Activated CD4-positive, alpha-beta T cell treated with anti-CD3 and anti-CD28 coated beads, Interleukin-2, Interleukin-4, amounts not matched to agents 100 ng/mL and 50 ng/mL, durations not matched to agents 16 hours and 8 hours (primary cell): ENCODE data around the gene CLSTN3.

ENCODE experiments used
- DNase-seq: peaks from one replicate; pipeline ENCODE4 v3.0.0-alpha.2; 2020; ENCODE audit warnings: low spot score

The CLSTN3 gene

GRCh38 chr12:7125632-7126227 is 4.4 kb upstream of the CLSTN3 start:
- no peak for DNase-seq

GRCh38 chr12:7127916-7128626 is 2.1 kb upstream of the CLSTN3 start:
- no peak for DNase-seq

GRCh38 chr12:7128681-7129286 is 1.4 kb upstream of the CLSTN3 start, which contains the start of gene RBP5:
TSS of gene RBP5 (minus strand) at chr12:7128889. CDS start at chr12:7128775, 114 bp downstream.
- no peak for DNase-seq

- DNase-seq, result no peak
Observed at GRCh38 chr12:7129287-7129871, 792 bp upstream of the CLSTN3 start.

- DNase-seq, result peak; percentile 64
Observed at GRCh38 chr12:7130701-7131501, 730 bp downstream of the CLSTN3 start.

- peak; percentile 55 for DNase-seq
Observed at GRCh38 chr12:7131502-7131866, 1.3 kb downstream of the CLSTN3 start.

DNA sequence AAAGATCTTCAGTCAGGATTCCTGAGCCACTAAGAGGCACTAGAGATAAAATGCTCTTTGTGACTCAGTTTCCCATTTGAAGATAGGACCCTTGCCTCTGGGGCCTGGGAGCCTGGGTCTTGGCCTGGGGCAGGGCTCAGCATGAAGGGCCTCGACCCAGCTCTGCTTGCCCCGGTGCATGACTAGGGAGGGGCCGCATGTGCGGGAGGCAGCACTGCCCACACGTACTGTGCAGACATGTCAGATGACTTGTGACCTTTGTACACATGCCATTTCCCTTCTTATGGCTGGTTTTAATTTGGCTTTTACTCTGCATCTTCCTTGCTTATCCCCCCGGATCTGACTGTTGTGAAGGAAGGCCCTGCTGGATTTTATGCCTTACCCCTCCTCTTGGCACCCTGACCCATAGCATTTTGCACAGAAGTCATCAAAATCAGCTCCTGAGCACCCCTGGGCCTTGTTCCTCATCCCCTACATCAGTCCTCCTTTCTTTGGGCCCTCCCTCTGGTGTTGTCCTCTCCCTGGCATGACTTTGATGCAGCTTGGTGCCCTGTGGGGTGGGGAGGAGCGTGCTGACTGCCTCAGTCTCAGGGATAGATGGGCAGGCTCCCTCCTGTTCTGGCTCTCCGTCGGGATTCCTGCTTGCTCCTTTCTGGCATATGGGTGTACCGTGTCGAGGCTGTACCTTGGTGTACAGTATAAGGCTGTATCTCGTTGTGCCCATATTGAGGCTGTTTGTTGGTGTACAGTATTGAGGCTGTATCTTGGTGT is 4.4 kb downstream of the CLSTN3 start:
- no peak for DNase-seq

DNA sequence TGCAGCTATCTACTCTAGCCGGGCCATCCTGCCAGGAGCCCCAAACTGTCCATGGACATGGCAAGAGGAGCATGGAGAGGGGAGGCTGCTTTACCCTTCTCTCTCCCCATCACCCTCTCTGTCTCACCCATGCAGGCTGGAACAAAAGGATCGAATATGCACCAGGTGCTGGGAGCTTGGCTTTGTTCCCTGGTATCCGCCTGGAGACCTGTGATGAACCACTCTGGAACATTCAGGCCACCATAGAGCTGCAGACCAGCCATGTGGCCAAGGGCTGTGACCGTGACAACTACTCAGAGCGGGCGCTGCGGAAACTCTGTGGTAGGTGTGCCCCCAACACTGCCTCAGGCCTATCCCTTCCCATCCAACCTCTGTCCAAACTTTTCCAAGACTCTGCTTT is 5.9 kb downstream of the CLSTN3 start:
- DNase-seq, result no peak

GRCh38 chr12:7136676-7137075 is 6.5 kb downstream of the CLSTN3 start:
- no peak for DNase-seq

DNA sequence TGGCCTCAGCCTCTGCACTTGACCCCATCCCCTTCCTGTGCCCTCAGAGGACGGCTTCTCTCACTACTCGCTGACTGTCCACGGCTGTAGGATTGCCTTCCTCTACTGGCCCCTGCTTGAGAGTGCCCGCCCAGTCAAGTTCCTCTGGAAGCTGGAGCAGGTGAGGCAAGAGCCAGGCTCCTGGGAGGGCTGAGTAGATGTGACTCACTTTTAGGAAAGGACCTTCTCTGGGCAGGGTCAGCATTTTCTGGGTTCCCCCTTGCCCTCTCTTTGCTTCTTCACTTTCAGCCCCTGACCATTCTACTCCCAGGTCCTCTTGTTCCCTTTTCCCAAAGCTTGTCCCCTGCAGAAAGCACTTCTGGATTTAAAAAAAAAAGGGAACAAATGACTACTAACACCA is 7.7 kb downstream of the CLSTN3 start:
- no peak for DNase-seq

- DNase-seq, result no peak
Observed at GRCh38 chr12:7139200-7139599, 9.0 kb downstream of the CLSTN3 start.

DNA sequence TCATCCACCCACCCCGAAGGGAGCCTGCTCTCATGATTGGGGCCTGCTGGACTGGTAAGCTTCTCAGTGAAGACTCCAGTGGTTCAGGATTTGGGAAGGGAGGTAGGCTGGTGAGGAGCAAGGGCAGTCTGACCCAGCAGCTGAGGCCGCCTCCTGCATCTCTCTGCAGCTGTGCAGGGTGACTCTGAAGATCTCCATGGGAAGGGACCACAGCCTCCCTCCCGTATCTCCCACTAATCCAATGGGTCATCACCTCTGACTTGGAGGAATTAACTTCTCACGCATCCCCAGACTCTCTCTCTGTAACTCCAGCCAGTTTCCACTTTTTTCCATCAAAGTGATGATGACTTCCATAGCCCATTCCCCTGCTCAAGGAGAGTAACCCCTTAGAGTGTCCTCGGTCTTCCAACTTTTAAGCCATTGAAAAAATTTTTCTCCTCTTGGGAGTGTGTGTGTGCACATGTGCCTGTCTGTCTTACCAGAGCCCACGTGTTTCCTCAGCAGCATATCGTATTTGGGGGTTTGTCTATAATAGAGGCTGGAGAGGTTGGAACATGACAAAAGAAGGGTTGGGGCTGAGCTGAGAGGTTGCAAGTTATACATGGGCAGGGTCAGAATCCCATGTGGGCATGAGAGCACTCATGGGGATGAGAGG is 11.3 kb downstream of the CLSTN3 start:
- no peak for DNase-seq

DNA sequence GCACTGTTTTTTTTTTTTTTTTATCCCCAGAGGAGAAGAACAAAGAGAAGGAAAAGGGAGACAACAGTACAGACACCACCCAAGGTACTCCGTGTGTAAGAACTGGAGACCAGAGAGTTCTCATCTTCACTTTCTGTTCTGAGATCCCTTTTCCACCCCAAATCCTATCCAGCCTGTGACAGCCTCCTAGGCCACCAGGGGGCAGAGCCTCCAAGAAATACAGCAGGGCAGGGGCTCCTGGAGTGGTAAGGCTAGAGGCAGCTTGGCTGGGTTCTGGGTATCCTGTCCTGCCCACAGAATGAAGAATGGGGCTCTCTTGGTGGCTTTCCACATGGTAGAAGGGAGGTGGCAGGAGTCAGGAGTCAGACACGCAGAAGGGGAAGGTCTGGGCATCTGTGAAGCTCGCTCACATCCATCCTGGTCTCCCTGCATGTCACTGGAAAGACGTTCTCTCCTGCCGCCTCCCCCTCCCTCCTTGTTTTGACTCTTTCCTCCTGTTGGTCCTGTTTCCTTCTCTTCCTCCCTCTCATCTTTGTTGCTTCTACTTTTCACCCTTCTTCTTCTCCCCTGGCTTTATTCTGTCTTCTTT is 12.0 kb downstream of the CLSTN3 start:
- DNase-seq, result peak; percentile 53

GRCh38 chr12:7142809-7143465 is 12.8 kb downstream of the CLSTN3 start:
- no peak for DNase-seq

DNA sequence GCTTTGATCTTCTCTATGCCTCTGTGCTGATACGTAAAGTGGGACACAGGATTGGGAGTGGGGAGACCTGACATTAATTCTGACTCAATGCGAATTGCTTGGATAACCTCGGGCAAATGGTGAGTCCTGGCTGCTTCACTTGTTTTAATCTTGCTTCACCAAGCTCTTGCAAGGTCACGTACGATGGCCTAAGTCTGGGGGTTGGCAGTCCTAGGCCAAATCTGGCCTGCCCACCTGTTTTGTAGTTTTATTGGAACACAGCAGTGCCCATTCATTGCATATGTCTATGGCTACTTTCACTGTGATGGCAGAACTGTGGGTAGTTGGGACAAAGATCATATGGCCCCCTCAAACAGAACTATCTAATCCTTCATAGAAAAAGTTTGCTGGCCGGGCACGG is 13.4 kb downstream of the CLSTN3 start:
- no peak for DNase-seq

DNA sequence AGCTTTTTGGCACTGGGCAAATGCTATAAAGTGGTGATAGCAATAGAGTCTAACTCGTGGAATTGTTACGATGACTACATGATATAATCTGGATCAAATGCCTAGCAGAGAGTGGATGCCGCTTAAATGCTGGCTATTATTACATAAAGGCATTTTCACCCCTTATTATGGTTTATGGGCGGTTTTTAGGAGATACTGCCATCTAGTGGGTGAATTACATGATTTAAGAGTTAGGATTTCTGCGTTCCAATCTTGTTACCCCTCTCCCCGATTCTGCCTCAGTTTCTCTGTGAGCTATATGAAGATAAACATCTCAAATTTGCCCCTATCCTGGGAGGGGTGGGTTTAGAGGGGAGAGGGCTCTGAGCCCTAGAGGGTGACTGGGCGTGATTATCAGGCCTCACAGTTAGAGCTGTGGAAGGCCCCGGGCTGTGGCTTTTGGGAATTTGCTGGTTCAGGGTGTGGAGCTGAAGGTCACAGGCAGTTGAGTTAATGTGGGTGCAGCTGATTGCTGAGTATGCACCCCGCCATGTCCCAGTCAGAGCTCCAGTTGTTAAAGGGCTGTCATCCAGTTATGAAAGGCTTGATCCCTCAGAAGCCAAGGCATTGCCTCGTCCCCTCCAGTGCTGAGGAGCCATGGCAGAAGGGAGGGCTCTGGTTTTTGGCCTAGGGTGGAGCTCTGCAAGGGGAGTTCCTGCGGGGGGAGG is 14.4 kb downstream of the CLSTN3 start:
- DNase-seq, result peak; percentile 26

- DNase-seq, result no peak
Observed at GRCh38 chr12:7145671-7146070, 15.5 kb downstream of the CLSTN3 start.

DNA sequence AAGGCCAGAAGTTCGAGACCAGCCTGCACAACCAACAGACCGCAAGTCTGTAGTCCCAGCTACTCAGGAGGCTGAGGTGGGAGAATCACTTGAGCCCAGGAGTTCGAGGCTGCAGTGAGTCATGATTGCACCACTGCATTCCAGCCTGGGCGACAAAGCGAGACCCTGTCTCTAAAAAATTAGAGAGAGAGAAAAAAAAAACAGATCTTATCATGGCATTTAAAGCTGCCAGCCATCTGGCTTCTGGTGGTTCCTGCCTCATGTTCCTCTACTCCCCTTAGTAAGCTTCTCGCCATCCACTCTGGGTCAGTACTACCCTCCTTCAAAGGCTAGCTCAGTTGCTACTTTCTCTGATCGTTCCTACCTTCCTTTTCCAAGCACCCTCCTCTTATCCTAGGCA is 16.1 kb downstream of the CLSTN3 start:
- DNase-seq, result no peak

GRCh38 chr12:7146906-7147305 is 16.7 kb downstream of the CLSTN3 start:
- DNase-seq, result no peak
